Fibroblast of villous mesenchyme (primary cell): Measurements from ENCODE around the gene TMEM92. TPM values are rescaled to one million over a fixed set of nuclear protein-coding genes. Genes with fewer than 3 reads are reported as not detected.

Experiments
- DNase-seq: peaks from one replicate; pipeline ENCODE4 v3.0.0-alpha.2; 2010; ENCODE audit warnings: low read depth
- H3K4me3 ChIP-seq: 2 replicates; pipeline ENCODE4 v1.5.1; 2011; ENCODE audit warnings: low read depth, mild to moderate bottlenecking, low read length
- CTCF ChIP-seq: IDR thresholded peaks from 2 replicates; pipeline ENCODE4 v1.5.1; 2012; ENCODE audit warnings: low read depth, mild to moderate bottlenecking, low read length; ENCODE audit not compliant: insufficient read depth
- total RNA-seq: library from RNA; depleted of rRNA; stranded (reverse); fragments of >200 nt; gene quantifications from 2 replicates; pipeline ENCODE4 v1.2.3, GENCODE V29; 2012

The TMEM92 gene
- total RNA-seq, 1 donor = not detected

GRCh38 chr17:50308666-50309065, 34.4 kb downstream of the TMEM92 start:
- no peak overlapping the region for H3K4me3 ChIP-seq
- no peak for TF ChIP-seq CTCF
- no peak for DNase-seq

- DNase-seq = no peak
- H3K4me3 ChIP-seq = no peak overlapping the region
These were observed 36.3 kb downstream of the TMEM92 start for GRCh38 chr17:50310455-50311111.

GRCh38 chr17:50311112-50311460, 36.8 kb downstream of the TMEM92 start:
- no peak for TF ChIP-seq CTCF

More at GRCh38 chr17:50310455-50311111, 36.3 kb downstream of the TMEM92 start:
- TF ChIP-seq CTCF = no peak

GRCh38 chr17:50311483-50311882, 37.2 kb downstream of the TMEM92 start:
- H3K4me3 ChIP-seq = no peak overlapping the region
- DNase-seq = no peak
- TF ChIP-seq CTCF = no peak

More at GRCh38 chr17:50311112-50311460, 36.8 kb downstream of the TMEM92 start:
- no peak overlapping the region for H3K4me3 ChIP-seq
- DNase-seq = no peak

GRCh38 chr17:50312308-50312707, 38.0 kb downstream of the TMEM92 start:
- DNase-seq = no peak
- H3K4me3 ChIP-seq = no peak overlapping the region
- no peak for TF ChIP-seq CTCF

GRCh38 chr17:50314456-50315011, 40.3 kb downstream of the TMEM92 start:
- H3K4me3 ChIP-seq = no peak overlapping the region
- DNase-seq = no peak
- no peak for TF ChIP-seq CTCF
